Sigmoid colon (tissue), 7 donors: ENCODE data around the gene USH1G. TPM values are rescaled to one million over a fixed set of nuclear protein-coding genes. Genes with fewer than 3 reads are reported as not detected.
"Not testable (repeated sequence)": the region's sequence is repeated elsewhere in the genome, so short reads cannot be mapped to it uniquely, and the experiment has no call there.

Experiments
- DNase-seq: peaks from one replicate; pipeline ENCODE4 v3.0.0-alpha.2; 2019
- H3K27ac ChIP-seq, 4 donors: fragments of 200-600 bp; sonication (generic); one replicate each; pipeline ENCODE4 v1.5.1; 2016 to 2019; ENCODE audit warnings: mild to moderate bottlenecking in 1 of 4
- H3K27me3 ChIP-seq, 3 donors: fragments of 200-600 bp; sonication (generic); one replicate each; pipeline ENCODE4 v1.5.1; 2019; ENCODE audit warnings: mild to moderate bottlenecking in 1 of 3
- H3K36me3 ChIP-seq, 4 donors: fragments of 200-600 bp; sonication (generic); one replicate each; pipeline ENCODE4 v1.5.1; 2016 to 2019
- H3K4me1 ChIP-seq, 4 donors: fragments of 200-600 bp; sonication (generic); one replicate each; pipeline ENCODE4 v1.5.1; 2017 to 2019
- H3K4me3 ChIP-seq, 4 donors: fragments of 200-600 bp; sonication (generic); one replicate each; pipeline ENCODE4 v1.5.1; 2017 to 2019; ENCODE audit warnings: mild to moderate bottlenecking in 2 of 4, moderate library complexity in 1 of 4
- H3K9me3 ChIP-seq, 4 donors: fragments of 200-600 bp in 3 of 4; sonication (generic) in 3 of 4; one replicate each; pipeline versions ENCODE4 v1.5.1 to v1.6.1; 2013 to 2019
- CTCF ChIP-seq, 4 experiments: fragments of 450-650 bp in 3 of 4; fragments of 200-600 bp in 1 of 4; IDR thresholded peaks; one replicate each; pipeline ENCODE4 v1.5.1; 2016 to 2019; ENCODE audit warnings: antibody characterized with exemption in 4 of 4, mild to moderate bottlenecking in 3 of 4, moderate library complexity in 2 of 4
- EP300 ChIP-seq, 4 donors: sonication (generic); formaldehyde crosslinking; IDR thresholded peaks; one replicate each; pipeline ENCODE4 v1.6.1; 2017; ENCODE audit warnings: antibody characterized with exemption in 4 of 4
- POLR2A ChIP-seq, 2 donors: fragments of 450-650 bp; IDR thresholded peaks; one replicate each; pipeline ENCODE4 v1.6.1; 2016; ENCODE audit warnings: antibody characterized with exemption in 2 of 2, mild to moderate bottlenecking in 2 of 2, moderate library complexity in 2 of 2
- POLR2AphosphoS5 ChIP-seq, 4 donors: sonication (generic); formaldehyde crosslinking; IDR thresholded peaks; one replicate each; pipeline ENCODE4 v1.6.1; 2017; ENCODE audit warnings: antibody characterized with exemption in 4 of 4
- WGBS, 2 donors: extraction: QIAGEN DNeasy Blood & Tissue Kit; methylation state at CpG; one replicate each; pipeline ENCODE4 v1.1.7; 2013; 5-methylcytosine and 5-hydroxymethylcytosine counted together
- intact Hi-C: fragments of 100-400 bp; cut with DNase I; formaldehyde crosslinking; loops from one replicate; pipeline ENCODE4 v1.15.1; 2023
- polyA plus RNA-seq, 3 donors: library from polyadenylated mRNA; stranded (reverse); fragments of 200-250 nt; gene quantifications; one replicate each; pipeline ENCODE4 v1.2.3, GENCODE V29; 2013
- total RNA-seq, 4 donors: library from RNA; depleted of rRNA; stranded (reverse); fragments of >200 nt; gene quantifications; one replicate each; pipeline ENCODE4 v1.1.0, GENCODE V29; 2016
- donor health status: healthy with polysubstance abuse.
- donor health status: Bipolar disorder and iron deficiency.
- donor health status: healthy.

The USH1G gene
- total and polyA plus RNA-seq, 7 donors, result 0.09 TPM; not detected in 6

- no peaks in the 10 kb centered on the region for H3K36me3 ChIP-seq
- intact Hi-C loops, result loop anchor here (2.0 to 5.0 kb wide), 2 partner anchors 94 to 123 kb away; partner anchors contain the start of genes NAT9 and NHERF1
- no peak overlapping the region for H3K4me3 ChIP-seq
- no peak for DNase-seq
- no peaks in the 10 kb centered on the region for H3K9me3 ChIP-seq
- 85 to 87% methylated on average over 11 of the region's 11 CpGs for WGBS, 2 donors
- TF ChIP-seq POLR2AphosphoS5 (IDR thresholded peaks at IDR 0.05) (no peak), EP300 (IDR thresholded peaks at IDR 0.05) (no peak), POLR2A (IDR thresholded peaks at IDR 0.05) (no peak), CTCF (IDR thresholded peaks at IDR 0.05) (no peak)
- H3K27ac ChIP-seq, result no peak overlapping the region
- H3K4me1 ChIP-seq, result peaks cover 0 to 20% (median 13%) of the 10 kb centered on the region in 4 donors
- no peaks in the 10 kb centered on the region for H3K27me3 ChIP-seq
Measured at GRCh38 chr17:74871356-74872076, 51.5 kb downstream of the USH1G start.

GRCh38 chr17:74870512-74870911 is 52.5 kb downstream of the USH1G start:
- H3K9me3 ChIP-seq, result no peaks in the 10 kb centered on the region
- no peaks in the 10 kb centered on the region for H3K27me3 ChIP-seq
- no peak overlapping the region for H3K27ac ChIP-seq
- intact Hi-C loops, result loop anchor here (5.0 kb wide), 1 partner anchor 93 kb away; the partner anchor contains the start of gene NAT9
- WGBS, 2 donors, result 89 to 92% methylated on average over 3 of the region's 3 CpGs
- no peak overlapping the region for H3K4me3 ChIP-seq
- peaks cover 0 to 20% (median 13%) of the 10 kb centered on the region in 4 donors for H3K4me1 ChIP-seq
- TF ChIP-seq POLR2AphosphoS5 (IDR thresholded peaks at IDR 0.05) (no peak), CTCF (IDR thresholded peaks at IDR 0.05) (no peak), EP300 (IDR thresholded peaks at IDR 0.05) (no peak), POLR2A (IDR thresholded peaks at IDR 0.05) (no peak)
- DNase-seq, result no peak
- H3K36me3 ChIP-seq, result no peaks in the 10 kb centered on the region

DNA sequence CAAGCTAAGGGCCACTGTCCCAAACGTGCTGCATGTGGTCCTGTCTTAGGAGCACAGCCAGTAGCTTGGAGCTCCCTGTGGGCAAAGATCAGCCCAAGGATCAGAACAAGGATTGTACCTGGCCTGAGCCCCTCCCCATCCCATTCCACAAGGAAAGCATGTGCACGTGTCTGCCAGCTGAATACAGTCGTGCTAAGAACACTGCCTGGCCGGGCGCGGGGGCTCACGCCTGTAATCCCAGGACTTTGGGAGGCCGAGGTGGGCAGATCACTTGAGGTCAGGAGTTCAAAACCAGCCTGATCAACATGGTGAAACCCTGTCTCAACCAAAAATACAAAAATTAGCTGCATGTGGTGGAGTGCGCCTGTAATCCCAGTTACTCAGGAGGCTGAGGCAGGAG is 53.0 kb downstream of the USH1G start:
- H3K4me3 ChIP-seq, H3K36me3 ChIP-seq, DNase-seq, H3K27me3 ChIP-seq, H3K27ac ChIP-seq, H3K9me3 ChIP-seq: not testable (repeated sequence)
- intact Hi-C loops, result loop anchor here (5.0 kb wide), 1 partner anchor 93 kb away; the partner anchor contains the start of gene NAT9
- H3K4me1 ChIP-seq, result peaks cover 0 to 20% (median 13%) of the 10 kb centered on the region in 4 donors
- 93 to 96% methylated on average over 9 of the region's 9 CpGs for WGBS, 2 donors

GRCh38 chr17:74868908-74869255 is 54.2 kb downstream of the USH1G start:
- intact Hi-C loops, result no loop called here
- DNase-seq, result no peak
- no peak overlapping the region for H3K4me3 ChIP-seq
- H3K36me3 ChIP-seq, result no peaks in the 10 kb centered on the region
- WGBS, 2 donors, result 91 to 93% methylated on average over 6 of the region's 6 CpGs
- peaks cover 0 to 22% (median 12%) of the 10 kb centered on the region in 4 donors for H3K4me1 ChIP-seq
- TF ChIP-seq EP300 (IDR thresholded peaks at IDR 0.05) (no peak), POLR2A (IDR thresholded peaks at IDR 0.05) (no peak), CTCF (IDR thresholded peaks at IDR 0.05) (no peak), POLR2AphosphoS5 (IDR thresholded peaks at IDR 0.05) (no peak)
- no peaks in the 10 kb centered on the region for H3K27me3 ChIP-seq
- H3K9me3 ChIP-seq, result no peaks in the 10 kb centered on the region
- H3K27ac ChIP-seq, result no peak overlapping the region

DNA sequence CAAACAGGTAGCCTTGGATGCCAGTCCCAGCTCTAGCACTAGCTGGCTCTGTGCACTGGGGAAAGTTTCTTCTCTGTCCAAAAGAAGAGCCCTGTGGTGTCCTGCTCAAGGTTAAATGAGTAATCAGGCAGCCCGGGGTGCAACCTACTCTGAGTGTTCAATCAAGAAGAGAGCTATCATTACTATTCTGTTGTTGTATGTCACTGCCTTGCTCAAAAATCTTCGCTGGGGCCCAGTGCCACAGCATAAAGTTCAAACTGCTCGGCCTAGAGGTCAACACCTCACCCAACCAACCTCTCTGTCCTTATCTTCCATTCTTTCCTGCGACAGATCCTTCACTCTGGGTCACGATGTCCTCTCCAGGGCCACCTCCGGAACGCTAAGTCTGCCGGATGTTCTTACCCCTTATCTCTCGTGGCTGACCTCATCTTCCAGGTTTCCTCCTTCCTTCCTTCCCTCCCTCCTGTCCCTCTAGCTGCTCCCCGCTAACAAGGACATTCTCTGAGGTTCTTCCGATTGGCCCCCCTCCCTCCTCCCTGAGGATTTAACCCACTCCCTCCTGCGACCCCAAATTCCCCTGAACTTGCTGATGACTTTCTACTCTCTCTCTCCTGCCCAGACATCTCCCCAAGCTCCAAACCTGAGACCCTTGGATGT is 54.7 kb downstream of the USH1G start:
- TF ChIP-seq CTCF (IDR thresholded peaks at IDR 0.05) (no peak), POLR2A (IDR thresholded peaks at IDR 0.05) (no peak), POLR2AphosphoS5 (IDR thresholded peaks at IDR 0.05) (no peak), EP300 (IDR thresholded peaks at IDR 0.05) (no peak)
- Histone ChIP-seq H3K27me3 (no peaks in the 10 kb centered on the region), H3K4me1 (peaks cover 0 to 18% (median 10%) of the 10 kb centered on the region in 4 donors), H3K36me3 (no peaks in the 10 kb centered on the region), H3K9me3 (no peaks in the 10 kb centered on the region), H3K4me3 (no peak overlapping the region), H3K27ac (no peak overlapping the region)
- DNase-seq, result no peak
- intact Hi-C loops, result no loop called here
- WGBS, 2 donors, result 83 to 89% methylated on average over 12 of the region's 12 CpGs
